Spinal cord (tissue), 10 donors: Measurements from ENCODE around the gene ABCC5. TPM values are rescaled to one million over a fixed set of nuclear protein-coding genes. Genes with fewer than 3 reads are reported as not detected.
"Not testable (repeated sequence)": the region's sequence is repeated elsewhere in the genome, so short reads cannot be mapped to it uniquely, and the experiment has no call there.

ENCODE experiments used
- DNase-seq, 6 donors: peaks; one replicate each; pipeline versions ENCODE4 v3.0.0 to v3.0.0-alpha.2; 2013 to 2015; ENCODE audit warnings: low spot score in 6 of 6, low read depth in 4 of 6
- H3K27ac ChIP-seq: one replicate; pipeline ENCODE4 v1.5.1; 2013; ENCODE audit warnings: low read depth, low read length, control low read depth
- H3K27me3 ChIP-seq: one replicate; pipeline ENCODE4 v1.6.1; 2013; ENCODE audit warnings: low read length; ENCODE audit not compliant: control insufficient read depth, insufficient read depth
- H3K36me3 ChIP-seq: one replicate; pipeline ENCODE4 v1.6.1; 2013; ENCODE audit warnings: low read length; ENCODE audit not compliant: control insufficient read depth, insufficient read depth
- H3K4me1 ChIP-seq: one replicate; pipeline ENCODE4 v1.6.1; 2013; ENCODE audit warnings: low read length; ENCODE audit not compliant: control insufficient read depth, insufficient read depth
- H3K4me3 ChIP-seq: one replicate; pipeline ENCODE4 v1.5.1; 2013; ENCODE audit warnings: low read depth, low read length, control low read depth
- H3K9me3 ChIP-seq: one replicate; pipeline ENCODE4 v1.6.1; 2013; ENCODE audit warnings: low read length; ENCODE audit not compliant: control insufficient read depth, insufficient read depth
- WGBS: methylation state at CpG from one replicate; pipeline ENCODE4 v1.1.5; 2013; ENCODE audit warnings: missing lambda C conversion rate; ENCODE audit not compliant: insufficient coverage; 5-methylcytosine and 5-hydroxymethylcytosine counted together
- polyA plus RNA-seq, 2 donors: library from polyadenylated mRNA; unstranded; fragments of 120-200 nt; gene quantifications; one replicate each; pipeline ENCODE4 v1.2.1, GENCODE V29; 2013; ENCODE audit not compliant: insufficient read length in 2 of 2
- total RNA-seq, 2 donors: library from RNA; depleted of rRNA in 1 of 2; stranded (reverse); fragments of 120-200 nt in 1 of 2; fragments of >200 nt in 1 of 2; gene quantifications; one replicate each; pipeline versions ENCODE4 v1.2.3 to v1.2.4, GENCODE V29; 2013 to 2014
- donor health status: healthy.

ABCC5 gene
- total and polyA plus RNA-seq, 4 donors: 40.7 to 89.2 (median 60.1) TPM

DNA sequence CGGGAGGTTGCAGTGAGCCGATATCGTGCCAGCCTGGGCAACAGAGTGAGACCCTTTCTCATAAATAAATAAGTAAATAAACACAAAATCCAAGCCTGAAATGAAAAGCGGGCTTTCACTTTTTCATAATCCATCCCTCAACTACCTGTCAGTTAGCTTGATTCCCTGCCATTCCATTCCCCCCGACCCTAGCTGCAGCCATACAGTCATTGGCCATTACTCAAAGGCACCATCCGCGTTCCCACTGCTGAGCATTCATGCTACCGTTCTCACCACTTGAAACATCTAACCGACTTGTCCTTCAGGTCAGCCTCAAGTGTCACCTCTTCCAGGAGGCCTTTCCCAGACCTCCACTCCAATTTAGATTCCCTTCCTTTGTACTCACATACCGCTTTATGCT is 131.9 kb downstream of the ABCC5 start:
- Histone ChIP-seq H3K27me3 (no peaks in the 10 kb centered on the region), H3K4me3 (no peak overlapping the region), H3K9me3 (no peaks in the 10 kb centered on the region), H3K4me1 (peaks cover 12% of the 10 kb centered on the region), H3K36me3 (peaks cover 2% of the 10 kb centered on the region), H3K27ac (no peak overlapping the region)
- 89% methylated on average over 6 of the region's 10 CpGs for WGBS
- DNase-seq: no peak

DNA sequence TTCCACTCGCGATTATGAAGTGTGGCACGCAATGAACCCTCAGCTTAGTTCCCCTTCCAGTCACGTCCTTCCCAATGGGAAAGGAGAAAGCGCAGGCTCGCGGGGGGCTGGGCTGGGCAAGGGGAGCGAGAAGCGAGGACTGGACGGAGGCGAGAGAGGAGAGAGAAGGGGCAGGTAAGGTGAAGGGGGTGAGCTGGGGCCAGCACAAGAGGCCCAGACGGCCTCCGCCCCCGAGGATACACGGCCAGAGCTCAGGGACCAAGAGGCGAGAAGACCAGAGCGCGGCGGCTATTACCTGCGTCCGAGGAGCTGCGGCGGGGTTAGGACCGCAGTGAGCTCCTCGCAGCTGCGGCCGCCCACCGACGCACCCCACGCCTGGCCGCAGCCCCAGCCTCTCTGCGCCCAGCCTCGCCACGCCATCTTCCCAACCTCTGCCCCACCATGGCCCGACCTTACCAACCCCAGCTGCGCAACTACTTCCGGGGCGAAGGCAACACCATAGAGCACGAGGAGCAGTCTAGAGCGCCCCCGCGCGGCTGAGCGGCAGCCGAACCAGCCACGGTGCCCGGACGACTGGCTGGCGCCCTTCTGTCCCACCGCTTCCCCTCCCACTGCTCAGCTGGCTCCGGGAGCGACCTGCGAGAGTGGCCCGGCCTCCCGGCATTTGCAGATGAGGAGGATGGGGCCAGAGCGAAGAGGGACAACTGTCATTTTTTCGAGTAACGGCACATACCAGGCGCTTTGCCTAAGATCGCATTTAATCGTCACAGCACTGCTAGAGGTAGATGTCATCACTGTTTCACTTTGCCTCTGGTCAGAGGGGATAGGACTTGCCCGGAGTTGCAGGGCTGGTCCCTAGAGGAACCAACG is 133.0 kb downstream of the ABCC5 start, which contains the start of gene PARL:
Gene PARL, minus strand, starts transcription at position 454 of the 870 bp plus-strand sequence. Its CDS starts 34 bp downstream, at position 420.
- Histone ChIP-seq H3K4me1 (peaks cover 12% of the 10 kb centered on the region), H3K9me3 (no peaks in the 10 kb centered on the region), H3K4me3 (peak within 1 kb of the TSS; percentile 90), H3K36me3 (peaks cover 4% of the 10 kb centered on the region), H3K27ac (peak within 1 kb of the TSS; percentile 71), H3K27me3 (no peaks in the 10 kb centered on the region)
- DNase-seq: peak; percentile 79 to 98 (median 89)
- under 1% methylated on average over 62 of the region's 63 CpGs for WGBS

DNA sequence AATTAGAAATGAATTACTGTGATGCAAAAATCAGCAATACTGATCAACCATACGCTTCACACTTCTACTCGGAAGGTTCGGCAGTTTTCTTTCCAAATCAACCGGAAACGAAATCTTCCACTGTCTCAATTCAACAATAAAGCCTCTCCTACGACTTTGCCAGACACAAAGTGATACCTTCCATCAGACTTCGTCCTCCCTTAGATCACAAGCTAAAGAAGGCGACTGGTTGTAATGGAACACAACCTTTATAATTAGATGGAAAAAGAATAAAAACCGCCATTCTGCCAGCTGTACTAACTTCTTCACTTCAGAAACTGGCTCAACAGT is 133.6 kb downstream of the ABCC5 start:
- H3K4me1 ChIP-seq: peaks cover 12% of the 10 kb centered on the region
- peaks cover 4% of the 10 kb centered on the region for H3K36me3 ChIP-seq
- no peaks in the 10 kb centered on the region for H3K9me3 ChIP-seq
- peak overlapping the region; percentile 90 for H3K4me3 ChIP-seq
- peak overlapping the region; percentile 53 for H3K27ac ChIP-seq
- H3K27me3 ChIP-seq: no peaks in the 10 kb centered on the region
- 33% methylated on average over 2 of the region's 9 CpGs for WGBS
- DNase-seq: peak in 1 of 6 donors; percentile 1

DNA sequence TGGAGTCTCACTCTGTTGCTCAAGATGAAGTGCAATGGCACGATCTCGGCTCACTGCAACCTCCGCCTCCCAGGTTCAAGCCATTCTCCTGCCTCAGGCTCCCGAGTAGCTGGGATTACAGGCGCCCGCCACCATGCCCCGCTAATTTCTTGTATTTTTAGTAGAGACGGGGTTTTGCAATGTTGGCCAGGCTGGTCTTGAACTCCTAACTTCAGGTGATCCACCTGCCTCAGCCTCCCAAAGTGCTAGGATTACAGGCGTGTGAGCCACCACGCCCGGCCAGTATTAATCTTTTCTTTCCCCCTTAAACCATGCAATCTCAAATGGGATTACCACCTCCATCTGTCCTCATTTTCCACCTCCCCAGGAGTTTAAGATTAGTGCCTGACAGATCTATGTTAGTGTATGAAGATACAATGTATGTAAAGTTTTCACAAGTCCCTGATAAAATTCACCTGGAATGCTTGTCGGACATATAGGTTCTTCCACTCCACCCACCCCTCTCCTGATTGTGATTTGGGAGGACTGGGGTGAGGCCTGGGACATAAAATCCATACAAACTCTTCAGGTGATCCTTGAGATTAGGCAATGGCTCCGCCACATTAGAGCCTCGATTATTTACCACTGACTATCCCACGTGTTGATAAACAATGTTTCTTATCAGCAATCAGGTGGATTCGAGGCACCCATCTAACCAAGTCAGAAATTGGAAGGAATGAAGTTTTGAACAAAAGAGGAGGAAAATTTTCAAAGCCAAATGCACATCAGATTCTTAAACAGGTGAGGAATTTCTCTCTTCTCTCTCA is 134.2 kb downstream of the ABCC5 start:
- no peak overlapping the region for H3K27ac ChIP-seq
- WGBS: 85% methylated on average over 13 of the region's 16 CpGs
- no peaks in the 10 kb centered on the region for H3K27me3 ChIP-seq
- peaks cover 4% of the 10 kb centered on the region for H3K36me3 ChIP-seq
- peaks cover 12% of the 10 kb centered on the region for H3K4me1 ChIP-seq
- H3K9me3 ChIP-seq: no peaks in the 10 kb centered on the region
- H3K4me3 ChIP-seq: peak overlapping the region; percentile 90
- no peak for DNase-seq

DNA sequence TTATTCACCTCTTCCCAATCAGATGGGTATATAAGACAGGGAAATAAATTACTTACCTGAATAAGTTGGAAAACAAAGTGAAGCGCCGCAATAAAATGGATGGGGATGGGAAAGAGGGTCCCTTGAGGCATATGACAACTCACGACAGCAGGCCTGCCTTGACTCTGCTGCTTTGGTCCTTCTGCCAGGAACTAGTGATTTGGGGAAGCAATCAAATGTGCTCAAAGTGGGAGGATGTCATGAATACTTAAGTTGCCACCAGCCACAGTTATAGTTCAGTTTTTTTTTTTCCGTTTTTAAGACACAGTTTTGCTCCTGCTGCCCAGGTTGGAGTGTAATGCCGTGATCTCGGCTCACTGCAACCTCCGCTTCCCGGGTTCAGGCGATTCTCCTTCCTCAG is 137.6 kb downstream of the ABCC5 start:
- Histone ChIP-seq H3K36me3 (peaks cover 7% of the 10 kb centered on the region), H3K4me1 (peaks cover 7% of the 10 kb centered on the region), H3K9me3 (no peaks in the 10 kb centered on the region), H3K27me3 (no peaks in the 10 kb centered on the region), H3K27ac (no peak overlapping the region), H3K4me3 (no peak overlapping the region)
- 70% methylated on average over 2 of the region's 9 CpGs for WGBS
- DNase-seq: no peak

DNA sequence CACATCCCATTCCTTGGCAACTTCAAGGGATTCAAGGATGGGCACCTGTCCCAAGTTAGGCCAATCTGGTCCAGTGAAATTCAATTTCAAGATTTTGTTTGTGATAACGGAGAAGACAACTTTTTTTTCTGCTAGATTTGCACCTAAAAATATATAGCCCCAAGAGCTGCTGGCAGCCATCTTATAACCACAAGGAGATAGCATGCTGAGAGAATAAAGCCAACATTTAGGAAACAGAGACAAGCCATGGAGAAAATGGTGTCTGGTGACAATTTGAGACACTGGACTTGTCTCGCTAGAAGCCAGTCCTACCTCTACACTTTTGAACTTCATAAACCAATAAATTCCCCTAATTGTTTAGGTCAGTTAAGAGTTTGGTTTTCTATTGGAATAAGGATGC is 138.4 kb downstream of the ABCC5 start:
- Histone ChIP-seq H3K27ac (no peak overlapping the region), H3K9me3 (no peaks in the 10 kb centered on the region), H3K36me3 (peaks cover 7% of the 10 kb centered on the region), H3K4me1 (peaks cover 4% of the 10 kb centered on the region), H3K27me3 (no peaks in the 10 kb centered on the region), H3K4me3 (no peak overlapping the region)
- WGBS: no CpG with 5 or more reads among the region's 2 CpGs
- DNase-seq: no peak

DNA sequence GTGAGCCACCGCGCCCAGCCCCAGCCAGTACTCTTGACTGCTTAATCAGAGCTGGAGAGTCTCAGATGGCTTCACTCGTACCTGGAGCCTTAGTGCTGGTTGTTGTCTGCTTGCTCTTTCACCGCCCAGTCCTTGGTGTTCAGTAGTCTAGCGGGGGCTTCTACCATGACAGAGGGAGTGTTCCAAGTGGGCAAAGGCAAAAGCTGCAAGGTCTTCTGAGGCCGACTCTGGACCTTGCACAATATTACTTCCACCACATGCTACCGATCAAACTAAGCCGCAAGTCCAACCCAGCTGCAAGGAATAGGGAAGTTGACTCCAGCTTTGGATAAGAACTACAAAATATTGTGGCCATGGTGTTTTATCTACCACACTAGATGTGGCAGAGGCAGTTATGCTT is 139.6 kb downstream of the ABCC5 start:
- H3K36me3 ChIP-seq: peaks cover 7% of the 10 kb centered on the region
- H3K4me3 ChIP-seq: no peak overlapping the region
- H3K9me3 ChIP-seq: no peaks in the 10 kb centered on the region
- H3K4me1 ChIP-seq: peaks cover under 1% of the 10 kb centered on the region
- H3K27ac ChIP-seq: no peak overlapping the region
- 93% methylated on average over 4 of the region's 8 CpGs for WGBS
- H3K27me3 ChIP-seq: no peaks in the 10 kb centered on the region
- DNase-seq: no peak

DNA sequence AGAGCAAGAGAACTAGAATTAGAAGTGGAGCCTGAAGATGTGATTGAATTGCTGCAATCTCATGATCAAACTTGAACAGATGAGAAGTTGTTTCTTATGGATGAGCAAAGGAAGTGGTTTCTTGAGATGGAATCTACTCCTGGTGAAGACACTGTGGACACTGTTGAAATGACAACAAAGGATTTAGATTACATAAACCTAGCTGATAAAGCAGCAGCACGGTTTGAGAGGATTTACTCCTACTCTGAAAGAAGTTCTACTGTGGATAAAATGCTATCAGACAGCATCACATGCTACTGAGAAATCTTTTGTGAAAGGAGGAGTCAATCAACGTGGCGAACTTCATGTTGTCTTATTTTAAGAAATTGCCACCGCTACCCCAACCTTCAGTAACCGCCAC is 140.5 kb downstream of the ABCC5 start:
- not testable (repeated sequence) for H3K27ac ChIP-seq, H3K36me3 ChIP-seq, H3K9me3 ChIP-seq, H3K4me1 ChIP-seq, H3K27me3 ChIP-seq, DNase-seq, H3K4me3 ChIP-seq
- no CpG with 5 or more reads among the region's 5 CpGs for WGBS

DNA sequence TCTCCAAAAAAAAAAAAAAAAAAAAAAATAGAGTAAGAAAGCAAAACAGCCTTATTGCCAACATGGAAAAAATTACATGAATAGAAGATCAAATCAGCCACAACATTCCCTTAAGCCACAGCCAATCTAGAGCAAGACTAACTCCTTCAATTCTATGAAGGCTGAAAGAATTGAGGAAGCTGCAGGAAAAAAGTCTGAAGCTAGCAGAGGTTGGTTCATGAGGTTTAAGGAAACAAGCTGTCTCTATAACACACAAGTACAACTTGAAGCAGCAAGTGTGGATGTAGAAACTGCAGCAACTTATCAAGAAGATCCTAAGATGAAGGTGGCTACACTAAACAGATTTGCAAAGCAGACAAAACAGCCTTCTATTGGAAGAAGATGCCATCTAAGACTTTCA is 142.3 kb downstream of the ABCC5 start:
- no peak overlapping the region for H3K4me3 ChIP-seq
- H3K9me3 ChIP-seq: no peaks in the 10 kb centered on the region
- no peaks in the 10 kb centered on the region for H3K4me1 ChIP-seq
- H3K27me3 ChIP-seq: no peaks in the 10 kb centered on the region
- no peak overlapping the region for H3K27ac ChIP-seq
- peaks cover 3% of the 10 kb centered on the region for H3K36me3 ChIP-seq
- DNase-seq: no peak
